GM19438 (cell line): Measurements from ENCODE around the gene FUT7.
"Not testable (repeated sequence)": the region's sequence is repeated elsewhere in the genome, so short reads cannot be mapped to it uniquely, and the experiment has no call there.

Experiments
- ATAC-seq: cut with Tn5 transposase; IDR thresholded peaks from one replicate; pipeline ENCODE4 v1.9.1; 2021; ENCODE audit warnings: low read depth; ENCODE audit not compliant: unreplicated experiment

FUT7 gene

GRCh38 chr9:137007816-137008270, 24.0 kb downstream of the FUT7 start:
- ATAC-seq: no peak

- ATAC-seq: no peak
Observed at GRCh38 chr9:137007108-137007815, 24.6 kb downstream of the FUT7 start.

- ATAC-seq: no peak
Observed at GRCh38 chr9:137006116-137007003, 25.5 kb downstream of the FUT7 start.

GRCh38 chr9:137004285-137004684, 27.6 kb downstream of the FUT7 start:
- not testable (repeated sequence) for ATAC-seq

- no peak for ATAC-seq
Observed at GRCh38 chr9:137002646-137003041, 29.2 kb downstream of the FUT7 start.

- no peak for ATAC-seq
Observed at GRCh38 chr9:137001857-137002645, 29.8 kb downstream of the FUT7 start.

- peak; percentile 71 for ATAC-seq
Observed at GRCh38 chr9:137000177-137000930, 31.5 kb downstream of the FUT7 start.

- ATAC-seq: no peak
Observed at GRCh38 chr9:136997830-136998234, 34.1 kb downstream of the FUT7 start.

- ATAC-seq: no peak
Observed at GRCh38 chr9:136997371-136997770, 34.5 kb downstream of the FUT7 start.

GRCh38 chr9:136996361-136997292, 35.3 kb downstream of the FUT7 start, which contains the start of gene CLIC3:
TSS of gene CLIC3 (minus strand) at chr9:136996568. CDS start at chr9:136996543, 25 bp downstream.
- ATAC-seq: no peak

- ATAC-seq: no peak
Observed at GRCh38 chr9:136995772-136996311, 36.0 kb downstream of the FUT7 start.

- ATAC-seq: no peak
Observed at GRCh38 chr9:136995362-136995761, 36.5 kb downstream of the FUT7 start.

GRCh38 chr9:136994888-136995230, 37.0 kb downstream of the FUT7 start:
- ATAC-seq: no peak

- no peak for ATAC-seq
Observed at GRCh38 chr9:136994180-136994887, 37.6 kb downstream of the FUT7 start.

GRCh38 chr9:136992819-136993369, 39.0 kb downstream of the FUT7 start:
- ATAC-seq: no peak

GRCh38 chr9:136991993-136992818, 39.7 kb downstream of the FUT7 start, which contains the start of gene PAXX:
TSS of gene PAXX (plus strand) at chr9:136992422. CDS start at chr9:136992444, 22 bp downstream.
- peak; percentile 71 for ATAC-seq
